ENCODE results near the gene NEDD8.

NEDD8 gene

DNA sequence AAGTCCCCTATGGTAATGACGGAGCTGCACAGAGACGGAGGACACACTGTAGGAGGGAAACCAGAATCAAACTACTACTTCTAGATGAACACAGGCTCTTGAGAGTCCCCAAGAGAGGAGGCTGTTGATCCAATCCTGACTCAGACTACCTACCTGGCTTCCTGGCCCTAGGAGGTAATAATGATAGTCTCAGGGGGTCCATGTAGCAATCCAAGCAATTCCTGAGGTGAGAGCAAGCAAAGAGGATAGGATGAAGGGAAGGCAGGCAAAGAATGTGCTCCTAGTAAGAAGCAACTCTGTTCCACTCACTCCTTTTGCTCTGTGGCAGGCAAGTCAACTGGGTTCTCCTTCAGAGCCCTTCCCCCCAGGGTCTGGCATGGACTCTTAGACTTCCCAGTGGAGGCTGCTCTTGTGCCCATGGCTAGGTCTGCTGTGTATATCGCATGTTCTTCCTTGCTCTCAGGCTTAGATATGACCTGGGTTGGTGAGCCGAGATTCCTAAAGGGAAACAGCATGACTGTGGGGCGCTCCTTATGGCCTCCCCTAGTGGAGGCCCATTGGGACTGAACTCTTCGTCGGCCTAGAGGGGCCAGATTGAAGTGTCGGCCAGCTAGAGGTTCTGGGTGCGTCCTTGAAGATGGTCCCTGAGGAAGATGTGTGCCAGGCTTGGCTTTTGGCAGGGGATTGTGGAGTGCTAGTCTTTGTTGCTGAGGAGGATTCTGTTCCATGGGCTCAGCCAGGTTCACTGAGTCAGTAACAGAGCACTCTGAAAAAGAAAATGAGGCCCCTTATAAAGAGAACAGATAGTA, 8.1 kb upstream of the NEDD8 start:
- H3K4me1 ChIP-seq (ENCODE audit: insufficient read depth, low read length) = no peaks in the 10 kb centered on the region
- no peaks in the 10 kb centered on the region for H3K27me3 ChIP-seq (ENCODE audit: insufficient read depth, low read length)
- H3K9me3 ChIP-seq (ENCODE audit: insufficient read depth, low read depth, low read length) = no peaks in the 10 kb centered on the region
- H3K9ac ChIP-seq (ENCODE audit: low read depth, low read length) = no peak overlapping the region
- H3K27ac ChIP-seq (ENCODE audit: low read length) = no peak overlapping the region
- no peak overlapping the region for H3K4me3 ChIP-seq (ENCODE audit: low read length)
- H3K36me3 ChIP-seq (ENCODE audit: insufficient read depth, low read depth, low read length) = peaks cover 58% of the 10 kb centered on the region

DNA sequence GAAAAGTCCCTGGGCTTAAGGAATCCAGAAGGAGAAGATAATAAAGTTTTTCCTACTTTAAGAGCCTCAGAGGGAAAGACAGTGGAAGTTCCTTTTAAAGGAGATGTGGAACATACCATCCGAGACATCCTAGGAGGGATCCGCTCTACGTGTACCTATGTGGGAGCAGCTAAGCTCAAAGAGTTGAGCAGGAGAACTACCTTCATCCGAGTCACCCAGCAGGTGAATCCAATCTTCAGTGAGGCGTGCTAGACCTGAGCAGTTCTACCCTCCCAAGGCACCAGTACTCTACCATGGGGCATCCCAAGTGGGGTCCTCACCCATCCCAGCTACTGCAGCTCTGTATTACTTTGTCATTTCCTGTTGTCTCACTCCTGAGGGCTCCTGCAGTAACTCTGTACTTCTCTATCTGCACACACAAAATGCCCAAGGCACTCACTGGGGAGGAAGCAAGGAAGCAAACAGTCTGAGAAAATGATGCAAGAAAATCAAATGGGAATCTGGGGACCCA, 6.4 kb upstream of the NEDD8 start:
- Histone ChIP-seq H3K9me3 (ENCODE audit: insufficient read depth, low read depth, low read length) (no peaks in the 10 kb centered on the region), H3K4me1 (ENCODE audit: insufficient read depth, low read length) (peaks cover under 1% of the 10 kb centered on the region), H3K9ac (ENCODE audit: low read depth, low read length) (no peak overlapping the region), H3K4me3 (ENCODE audit: low read length) (no peak overlapping the region), H3K27ac (ENCODE audit: low read length) (no peak overlapping the region), H3K27me3 (ENCODE audit: insufficient read depth, low read length) (no peaks in the 10 kb centered on the region), H3K36me3 (ENCODE audit: insufficient read depth, low read depth, low read length) (peaks cover 71% of the 10 kb centered on the region)

DNA sequence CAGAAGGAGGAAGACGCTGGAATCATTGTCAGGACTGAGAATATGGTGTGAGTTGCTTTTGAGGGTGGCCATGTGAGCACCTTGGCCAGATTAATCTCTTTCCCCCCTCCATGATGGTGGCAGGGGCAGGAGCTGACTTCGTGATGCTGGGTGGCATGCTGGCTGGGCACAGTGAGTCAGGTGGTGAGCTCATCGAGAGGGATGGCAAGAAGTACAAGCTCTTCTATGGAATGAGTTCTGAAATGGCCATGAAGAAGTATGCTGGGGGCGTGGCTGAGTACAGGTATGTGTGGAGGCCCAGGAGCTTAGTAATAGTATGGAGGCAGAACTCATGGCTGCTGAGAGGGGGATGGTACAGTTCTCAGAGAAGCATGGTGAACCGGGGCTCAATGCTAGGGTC, 6.0 kb upstream of the NEDD8 start:
- H3K27ac ChIP-seq (ENCODE audit: low read length) = no peak overlapping the region
- H3K4me1 ChIP-seq (ENCODE audit: insufficient read depth, low read length) = peaks cover 5% of the 10 kb centered on the region
- H3K9me3 ChIP-seq (ENCODE audit: insufficient read depth, low read depth, low read length) = no peaks in the 10 kb centered on the region
- no peaks in the 10 kb centered on the region for H3K27me3 ChIP-seq (ENCODE audit: insufficient read depth, low read length)
- H3K4me3 ChIP-seq (ENCODE audit: low read length) = no peak overlapping the region
- no peak overlapping the region for H3K9ac ChIP-seq (ENCODE audit: low read depth, low read length)
- peaks cover 71% of the 10 kb centered on the region for H3K36me3 ChIP-seq (ENCODE audit: insufficient read depth, low read depth, low read length)

DNA sequence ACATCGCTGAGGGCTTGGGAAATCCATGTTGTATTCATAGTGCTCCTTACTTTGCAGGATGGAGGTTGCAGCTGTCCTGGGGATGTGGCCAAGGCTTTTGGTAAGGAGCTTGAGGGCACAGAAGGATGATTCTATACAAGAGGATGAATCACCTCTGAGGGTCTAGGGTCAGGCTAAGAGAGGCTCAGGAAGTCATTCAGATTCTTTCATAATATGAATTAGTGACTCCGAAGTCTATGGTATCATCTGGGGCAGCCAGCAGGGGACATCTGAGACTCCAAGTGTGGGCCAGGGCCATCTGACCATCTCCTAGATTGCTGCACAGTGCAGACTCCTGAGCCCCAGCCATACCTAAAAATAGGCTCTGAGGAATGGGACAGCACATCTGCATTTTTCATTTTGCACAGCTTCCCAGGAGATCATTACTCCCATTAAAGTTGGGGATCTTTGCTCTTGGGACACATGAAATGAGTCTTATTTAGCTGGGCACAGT, 5.3 kb upstream of the NEDD8 start:
- Histone ChIP-seq H3K4me3 (ENCODE audit: low read length) (no peak overlapping the region), H3K27ac (ENCODE audit: low read length) (no peak overlapping the region), H3K9ac (ENCODE audit: low read depth, low read length) (no peak overlapping the region), H3K27me3 (ENCODE audit: insufficient read depth, low read length) (no peaks in the 10 kb centered on the region), H3K36me3 (ENCODE audit: insufficient read depth, low read depth, low read length) (peaks cover 71% of the 10 kb centered on the region), H3K9me3 (ENCODE audit: insufficient read depth, low read depth, low read length) (no peaks in the 10 kb centered on the region), H3K4me1 (ENCODE audit: insufficient read depth, low read length) (peaks cover 5% of the 10 kb centered on the region)

DNA sequence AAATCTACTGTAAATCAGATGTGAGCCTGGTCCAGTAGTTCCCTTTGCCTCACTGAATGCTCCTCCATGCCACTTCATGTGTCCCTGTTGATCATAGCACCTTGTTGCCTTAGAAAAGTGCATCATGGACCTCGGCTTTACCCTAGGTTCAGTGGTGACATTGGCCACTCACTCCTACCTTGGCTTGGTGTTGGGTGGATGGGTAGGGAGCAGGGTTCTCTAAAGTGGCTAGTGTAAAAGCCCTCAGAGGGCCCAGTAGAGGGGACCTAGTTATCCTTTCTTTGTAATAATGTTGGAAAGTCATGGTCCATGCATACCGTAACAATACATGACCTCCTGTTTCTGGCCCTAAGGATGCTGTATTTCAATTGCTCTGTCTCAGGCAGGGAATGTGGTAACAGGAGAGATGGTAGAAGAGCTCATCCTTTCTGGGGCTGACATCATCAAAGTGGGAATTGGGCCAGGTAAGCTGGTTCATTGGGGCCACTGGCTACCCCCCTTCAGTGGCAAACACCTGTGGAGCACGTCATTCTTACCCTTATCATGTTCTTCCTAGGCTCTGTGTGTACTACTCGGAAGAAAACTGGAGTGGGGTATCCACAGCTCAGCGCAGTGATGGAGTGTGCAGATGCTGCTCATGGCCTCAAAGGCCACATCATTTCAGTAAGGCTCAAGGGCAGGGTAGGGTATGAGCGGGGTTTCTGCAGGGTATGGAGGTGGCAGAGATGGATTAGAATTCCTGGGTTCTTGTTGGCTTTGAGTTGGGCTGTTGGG, 4.7 kb upstream of the NEDD8 start:
- H3K27ac ChIP-seq (ENCODE audit: low read length) = no peak overlapping the region
- H3K27me3 ChIP-seq (ENCODE audit: insufficient read depth, low read length) = no peaks in the 10 kb centered on the region
- H3K9ac ChIP-seq (ENCODE audit: low read depth, low read length) = no peak overlapping the region
- peaks cover 71% of the 10 kb centered on the region for H3K36me3 ChIP-seq (ENCODE audit: insufficient read depth, low read depth, low read length)
- no peak overlapping the region for H3K4me3 ChIP-seq (ENCODE audit: low read length)
- H3K4me1 ChIP-seq (ENCODE audit: insufficient read depth, low read length) = peaks cover 5% of the 10 kb centered on the region
- H3K9me3 ChIP-seq (ENCODE audit: insufficient read depth, low read depth, low read length) = no peaks in the 10 kb centered on the region

DNA sequence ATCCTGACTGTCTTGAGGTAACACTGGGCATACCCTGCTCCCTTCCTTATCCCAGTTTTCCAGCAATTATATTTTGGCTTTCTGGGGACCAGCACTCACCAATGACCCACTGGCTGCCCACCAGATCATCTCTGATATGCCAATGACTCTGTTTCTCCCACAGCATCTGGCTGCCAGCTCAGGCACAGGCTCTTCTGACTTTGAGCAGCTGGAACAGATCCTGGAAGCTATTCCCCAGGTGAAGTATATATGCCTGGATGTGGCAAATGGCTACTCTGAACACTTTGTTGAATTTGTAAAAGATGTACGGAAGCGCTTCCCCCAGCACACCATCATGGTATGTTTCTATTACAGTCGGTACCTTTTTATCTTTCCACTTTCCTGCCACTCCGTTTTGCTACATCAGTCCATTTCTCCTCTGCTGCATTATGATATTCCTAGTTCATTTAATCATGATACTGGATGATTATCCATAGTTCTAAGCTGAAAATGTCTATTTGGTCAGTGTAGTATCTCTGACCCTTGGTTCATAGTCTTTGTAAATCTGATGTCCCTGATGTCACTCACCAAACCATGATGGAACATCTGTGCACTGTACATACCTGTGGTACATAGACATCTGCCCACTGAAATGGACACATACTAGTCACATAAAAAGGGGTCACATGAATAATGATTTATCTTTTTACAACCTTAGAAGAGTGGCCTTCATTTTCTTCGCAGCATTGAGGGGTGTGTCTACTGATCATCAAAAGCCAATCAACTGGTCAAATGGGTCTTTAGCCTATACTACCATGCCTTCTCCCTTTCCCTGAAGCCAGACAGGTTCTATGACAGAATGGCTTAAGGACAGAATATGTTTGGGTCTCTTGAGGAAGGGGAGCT, 3.9 kb upstream of the NEDD8 start:
- H3K4me3 ChIP-seq (ENCODE audit: low read length) = no peak overlapping the region
- H3K27me3 ChIP-seq (ENCODE audit: insufficient read depth, low read length) = no peaks in the 10 kb centered on the region
- H3K9me3 ChIP-seq (ENCODE audit: insufficient read depth, low read depth, low read length) = no peaks in the 10 kb centered on the region
- H3K27ac ChIP-seq (ENCODE audit: low read length) = no peak overlapping the region
- H3K4me1 ChIP-seq (ENCODE audit: insufficient read depth, low read length) = peaks cover 5% of the 10 kb centered on the region
- no peak overlapping the region for H3K9ac ChIP-seq (ENCODE audit: low read depth, low read length)
- peaks cover 69% of the 10 kb centered on the region for H3K36me3 ChIP-seq (ENCODE audit: insufficient read depth, low read depth, low read length)

DNA sequence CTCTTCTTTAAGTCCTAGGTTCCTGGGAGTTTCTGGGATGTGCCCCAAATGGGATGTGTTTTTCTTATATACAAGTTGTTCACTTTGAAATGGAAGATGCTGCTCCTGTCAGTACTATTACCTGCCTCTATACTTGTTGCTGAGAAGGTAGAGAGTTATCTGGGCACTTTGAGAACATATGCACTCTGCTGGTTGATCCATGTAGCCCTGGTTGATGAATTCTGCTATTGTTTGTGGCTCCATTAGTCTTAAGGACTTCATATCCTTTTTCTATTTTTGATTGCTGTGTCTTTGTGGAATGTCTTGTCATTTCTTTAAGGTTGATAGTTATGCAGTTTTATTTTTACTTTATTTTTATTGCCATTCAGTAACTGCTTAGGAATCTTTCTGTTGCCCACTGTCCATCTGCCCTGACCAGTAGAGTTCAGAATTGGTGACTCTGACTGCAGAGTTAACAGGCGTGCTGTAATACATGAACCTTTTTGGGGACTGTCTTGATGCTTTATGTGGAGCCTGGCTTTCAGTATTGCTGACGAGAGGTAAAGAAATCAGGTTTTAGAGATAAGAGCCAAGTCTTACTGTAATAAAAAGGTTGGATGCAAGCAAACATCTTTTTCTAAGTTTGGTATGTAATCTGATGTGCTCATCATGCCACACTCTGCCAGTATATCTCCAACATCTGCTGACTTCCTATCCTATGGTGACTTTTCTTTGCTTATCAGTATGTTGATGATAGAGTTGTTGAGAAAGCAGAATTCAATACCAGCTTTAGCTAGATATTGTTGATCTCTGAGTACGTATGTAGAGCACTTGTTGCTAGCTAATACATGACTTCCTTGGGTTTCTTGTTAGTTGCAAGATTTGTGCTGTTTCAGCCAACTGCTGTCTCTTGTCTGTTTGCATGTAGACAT, 2.2 kb upstream of the NEDD8 start:
- no peak overlapping the region; the same call in 1 of the 2 replicates for H3K9ac ChIP-seq (ENCODE audit: low read depth, low read length)
- peaks cover 5% of the 10 kb centered on the region for H3K4me1 ChIP-seq (ENCODE audit: insufficient read depth, low read length)

DNA sequence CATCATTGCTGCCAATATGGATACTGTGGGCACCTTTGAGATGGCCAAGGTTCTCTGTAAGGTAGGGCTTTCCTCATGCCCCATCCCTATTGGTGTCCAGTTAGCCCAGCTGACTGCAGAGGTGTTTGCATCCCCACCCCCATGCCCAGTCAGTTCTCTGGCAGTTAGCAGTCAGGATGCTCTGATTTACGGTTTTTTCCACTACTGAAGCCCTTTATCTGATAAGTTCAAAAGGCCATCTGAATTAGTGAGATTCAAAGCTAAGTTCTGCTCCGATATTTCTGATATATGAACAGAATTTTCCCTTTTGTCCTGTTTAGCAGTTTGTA, 1.3 kb upstream of the NEDD8 start:
- H3K9ac ChIP-seq (ENCODE audit: low read depth, low read length) = peak overlapping the region; percentile 98
- peak overlapping the region; percentile 90 for H3K4me3 ChIP-seq (ENCODE audit: low read length)
- H3K27ac ChIP-seq (ENCODE audit: low read length) = peak overlapping the region; percentile 82
- peaks cover 5% of the 10 kb centered on the region for H3K4me1 ChIP-seq (ENCODE audit: insufficient read depth, low read length)
- no peaks in the 10 kb centered on the region for H3K27me3 ChIP-seq (ENCODE audit: insufficient read depth, low read length)
- peaks cover 43% of the 10 kb centered on the region for H3K36me3 ChIP-seq (ENCODE audit: insufficient read depth, low read depth, low read length)
- no peaks in the 10 kb centered on the region for H3K9me3 ChIP-seq (ENCODE audit: insufficient read depth, low read depth, low read length)

More for the DNA sequence above, 2.2 kb upstream of the NEDD8 start:
- H3K9me3 ChIP-seq (ENCODE audit: insufficient read depth, low read depth, low read length) = no peaks in the 10 kb centered on the region
- H3K27ac ChIP-seq (ENCODE audit: low read length) = no peak overlapping the region
- H3K27me3 ChIP-seq (ENCODE audit: insufficient read depth, low read length) = no peaks in the 10 kb centered on the region
- H3K36me3 ChIP-seq (ENCODE audit: insufficient read depth, low read depth, low read length) = peaks cover 52% of the 10 kb centered on the region
- 0 out of 2 replicates have a peak overlapping the region, but pooled peaks have one; percentile 90 for H3K4me3 ChIP-seq (ENCODE audit: low read length)

DNA sequence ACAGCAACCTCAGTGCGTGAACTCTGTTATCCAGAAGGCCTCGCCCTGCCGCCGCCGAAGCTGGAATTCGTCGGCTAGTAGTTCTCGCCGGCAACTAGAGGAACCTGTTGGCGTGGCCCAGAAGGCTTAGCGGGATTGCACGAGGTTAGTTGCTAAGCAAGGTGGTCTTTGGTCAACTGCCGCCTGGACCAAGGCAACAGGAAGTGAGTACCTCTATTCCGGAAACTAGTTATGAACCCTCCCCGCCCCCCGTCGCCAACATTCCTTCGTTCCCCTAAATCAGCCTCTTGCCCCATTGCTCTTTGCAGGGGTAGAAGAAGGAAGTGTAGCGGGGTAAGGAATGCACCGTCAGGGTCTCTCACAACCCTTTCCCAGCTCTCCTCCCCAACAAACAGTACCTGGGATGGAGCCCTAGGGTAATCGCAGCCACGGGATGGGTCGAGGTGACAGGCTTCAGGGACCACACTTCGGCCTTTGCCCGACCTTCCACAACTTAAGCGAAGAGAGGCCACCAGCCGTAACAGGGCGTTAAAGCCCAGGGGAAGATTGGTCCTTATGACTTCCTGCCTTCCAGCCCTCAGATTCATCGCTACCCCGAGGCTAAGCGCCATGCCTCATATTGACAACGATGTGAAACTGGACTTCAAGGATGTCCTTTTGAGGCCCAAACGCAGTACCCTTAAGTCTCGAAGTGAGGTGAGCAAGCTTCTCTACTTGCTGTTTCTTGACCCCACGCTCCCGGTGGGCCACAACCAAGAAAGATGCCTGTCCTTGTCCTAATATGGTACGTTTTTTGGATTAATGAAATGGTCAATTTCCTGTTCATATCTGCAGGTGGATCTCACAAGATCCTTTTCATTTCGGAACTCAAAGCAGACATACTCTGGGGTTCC, 724 bp upstream of the NEDD8 start, which contains the start of gene GMPR2:
TSS of gene GMPR2 (plus strand) at position 285 of the 893 bp plus-strand sequence. CDS start at position 610, 325 bp downstream.
- no peaks in the 10 kb centered on the region for H3K9me3 ChIP-seq (ENCODE audit: insufficient read depth, low read depth, low read length)
- no peaks in the 10 kb centered on the region for H3K27me3 ChIP-seq (ENCODE audit: insufficient read depth, low read length)
- H3K4me3 ChIP-seq (ENCODE audit: low read length) = peak within 1 kb of the TSS; percentile 90
- H3K36me3 ChIP-seq (ENCODE audit: insufficient read depth, low read depth, low read length) = peaks cover 42% of the 10 kb centered on the region
- H3K27ac ChIP-seq (ENCODE audit: low read length) = peak within 1 kb of the TSS; percentile 82
- peak within 1 kb of the TSS; percentile 98 for H3K9ac ChIP-seq (ENCODE audit: low read depth, low read length)
- H3K4me1 ChIP-seq (ENCODE audit: insufficient read depth, low read length) = peaks cover 5% of the 10 kb centered on the region
